AG10803 (cell line): ENCODE results near the gene CD80.
"Not testable (repeated sequence)": the region's sequence is repeated elsewhere in the genome, so short reads cannot be mapped to it uniquely, and the experiment has no call there.

Experiments used
- DNase-seq: peaks from one replicate; pipeline ENCODE4 v3.0.0; 2010; ENCODE audit warnings: low read depth
- H3K4me3 ChIP-seq: 2 replicates; pipeline ENCODE4 v1.5.1; 2011; ENCODE audit warnings: mild to moderate bottlenecking, low read length, control low read depth
- TF ChIP-seq, protein P1 (sequence below): conservative IDR thresholded peaks from 2 replicates; pipeline ENCODE4 v1.5.1; 2011; ENCODE audit warnings: mild to moderate bottlenecking, low read length, control low read depth, inconsistent platforms

CD80 gene

DNA sequence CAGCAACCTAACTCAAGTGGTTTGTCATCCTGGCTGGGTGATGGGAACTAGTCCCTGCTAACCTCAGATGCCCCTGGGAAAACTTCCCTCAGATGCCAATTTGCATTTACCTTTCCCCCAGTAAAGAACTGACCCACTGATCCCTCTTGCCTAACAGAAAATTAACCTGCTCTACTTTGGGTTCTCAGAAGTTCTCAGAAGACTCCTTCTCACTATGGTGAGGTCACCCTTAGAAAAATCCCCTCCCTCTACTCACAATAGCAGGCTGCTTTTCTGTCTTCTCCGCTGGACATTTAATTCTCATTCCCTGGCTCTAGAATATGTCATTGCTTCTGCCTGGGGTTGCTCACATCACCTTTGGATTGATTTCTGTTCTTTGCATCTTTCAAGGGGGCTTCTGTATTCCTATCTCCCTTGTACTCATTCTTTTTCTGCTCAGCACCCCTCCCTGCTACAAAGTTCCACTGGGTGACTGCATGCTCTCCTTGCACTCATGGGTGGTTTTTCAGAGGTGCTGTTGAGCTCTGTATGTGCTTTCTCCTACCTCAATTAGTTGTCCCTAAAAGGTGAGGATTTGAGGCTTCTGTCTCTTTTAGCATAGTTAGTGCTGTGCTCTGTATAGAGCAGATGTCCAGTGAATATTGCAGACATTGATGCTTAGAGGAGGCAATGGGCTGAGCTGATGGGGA is 39.1 kb upstream of the CD80 start:
- TF ChIP-seq, protein P1, sequence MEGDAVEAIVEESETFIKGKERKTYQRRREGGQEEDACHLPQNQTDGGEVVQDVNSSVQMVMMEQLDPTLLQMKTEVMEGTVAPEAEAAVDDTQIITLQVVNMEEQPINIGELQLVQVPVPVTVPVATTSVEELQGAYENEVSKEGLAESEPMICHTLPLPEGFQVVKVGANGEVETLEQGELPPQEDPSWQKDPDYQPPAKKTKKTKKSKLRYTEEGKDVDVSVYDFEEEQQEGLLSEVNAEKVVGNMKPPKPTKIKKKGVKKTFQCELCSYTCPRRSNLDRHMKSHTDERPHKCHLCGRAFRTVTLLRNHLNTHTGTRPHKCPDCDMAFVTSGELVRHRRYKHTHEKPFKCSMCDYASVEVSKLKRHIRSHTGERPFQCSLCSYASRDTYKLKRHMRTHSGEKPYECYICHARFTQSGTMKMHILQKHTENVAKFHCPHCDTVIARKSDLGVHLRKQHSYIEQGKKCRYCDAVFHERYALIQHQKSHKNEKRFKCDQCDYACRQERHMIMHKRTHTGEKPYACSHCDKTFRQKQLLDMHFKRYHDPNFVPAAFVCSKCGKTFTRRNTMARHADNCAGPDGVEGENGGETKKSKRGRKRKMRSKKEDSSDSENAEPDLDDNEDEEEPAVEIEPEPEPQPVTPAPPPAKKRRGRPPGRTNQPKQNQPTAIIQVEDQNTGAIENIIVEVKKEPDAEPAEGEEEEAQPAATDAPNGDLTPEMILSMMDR, result no peak
- H3K4me3 ChIP-seq, result no peak overlapping the region
- DNase-seq, result no peak

DNA sequence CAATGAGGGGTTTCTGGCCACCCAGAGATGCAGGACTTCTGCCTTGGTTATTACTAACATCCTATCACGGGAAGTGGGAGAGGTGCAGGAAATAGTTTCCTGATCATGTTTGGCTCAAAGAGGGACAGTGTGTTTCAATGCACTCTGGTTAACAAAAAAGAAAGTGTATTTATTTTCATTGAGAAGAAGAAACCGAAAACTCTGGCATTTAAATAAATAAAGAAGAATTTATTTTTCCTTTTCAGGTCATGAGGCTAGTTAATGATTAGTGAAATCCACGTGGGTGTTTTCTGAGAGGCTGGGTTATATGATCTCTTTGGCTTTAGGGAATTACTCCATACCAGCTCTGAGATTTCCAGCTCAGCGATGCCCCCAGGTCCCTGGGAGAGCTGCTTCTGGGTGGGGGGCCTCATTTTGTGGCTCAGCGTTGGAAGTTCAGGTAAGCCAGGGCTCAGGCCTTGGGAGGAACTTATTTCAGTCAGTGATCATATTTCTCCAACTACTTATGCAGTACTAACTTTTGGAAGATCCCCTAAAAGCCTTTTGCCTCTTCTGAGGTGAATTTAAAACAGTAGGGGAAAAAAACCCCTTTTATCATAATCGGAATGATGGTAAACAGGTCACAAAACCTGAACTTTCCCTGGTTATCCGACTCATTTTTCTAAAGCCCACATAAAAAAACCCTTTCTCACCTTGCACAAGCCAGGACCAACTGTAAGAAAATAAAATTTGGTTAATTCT is 38.3 kb upstream of the CD80 start, which contains the start of gene PLA1A:
Gene PLA1A (plus strand): TSS at position 338 of the 741 bp plus-strand sequence. CDS start 29 bp downstream, at position 367.
- DNase-seq, result no peak
- H3K4me3 ChIP-seq, result no peak within 1 kb of the TSS
- TF ChIP-seq, protein P1, result no peak

DNA sequence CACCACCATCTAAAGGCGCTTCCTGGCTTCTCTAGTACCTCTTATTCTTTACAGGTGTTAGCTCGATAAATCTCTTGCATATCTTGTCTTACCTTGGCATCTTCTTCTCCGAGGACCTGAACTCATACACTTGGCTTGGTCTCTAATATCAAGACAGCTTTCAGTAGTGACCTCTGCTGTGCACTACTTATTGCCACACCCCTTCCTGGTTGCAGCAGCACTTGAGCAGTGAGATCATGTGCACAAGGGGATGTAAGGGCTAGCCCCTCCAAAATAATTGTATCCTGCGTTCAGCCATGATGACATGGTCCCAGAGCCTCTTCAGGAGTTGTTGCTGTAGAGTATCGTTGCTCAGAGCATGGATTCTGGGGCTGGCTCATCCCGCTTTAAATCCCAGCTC is 37.0 kb upstream of the CD80 start:
- DNase-seq, result no peak
- H3K4me3 ChIP-seq, result no peak overlapping the region
- TF ChIP-seq, protein P1, result no peak

DNA sequence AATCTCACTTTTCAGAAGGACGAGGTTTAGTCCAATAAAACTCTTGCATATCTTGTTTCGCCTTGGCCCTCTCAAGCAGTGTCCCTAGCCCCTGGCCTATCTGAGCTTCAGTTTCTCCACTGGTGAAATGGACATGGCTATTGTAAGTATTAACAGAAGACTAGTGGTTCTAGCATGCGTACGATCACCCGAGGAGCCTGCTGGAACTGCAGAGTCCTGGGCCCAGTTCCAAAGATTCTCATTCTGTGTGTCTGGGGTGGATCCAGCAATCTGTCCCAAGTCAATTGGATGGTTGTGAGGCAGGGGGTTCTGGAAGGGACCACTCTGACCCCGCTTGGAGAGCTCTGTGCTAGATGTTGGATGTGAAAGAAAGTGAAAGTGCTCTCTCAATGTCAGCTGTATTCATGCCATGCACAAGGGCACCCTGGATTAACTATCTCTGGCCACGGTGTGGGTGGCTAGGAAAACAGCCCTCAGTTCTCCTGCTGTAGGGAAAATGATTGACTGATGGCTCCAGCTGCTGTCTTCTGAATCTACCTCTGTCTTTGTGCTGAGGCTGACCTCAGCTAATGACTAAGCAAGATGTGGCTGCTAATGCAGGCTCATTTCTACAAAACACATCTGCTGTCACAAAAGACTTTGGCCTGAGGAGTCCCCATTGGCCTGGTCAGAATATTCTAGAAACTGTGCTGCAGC is 36.4 kb upstream of the CD80 start:
- TF ChIP-seq, protein P1, result no peak
- DNase-seq, result no peak
- peak overlapping the region; percentile 43 for H3K4me3 ChIP-seq

DNA sequence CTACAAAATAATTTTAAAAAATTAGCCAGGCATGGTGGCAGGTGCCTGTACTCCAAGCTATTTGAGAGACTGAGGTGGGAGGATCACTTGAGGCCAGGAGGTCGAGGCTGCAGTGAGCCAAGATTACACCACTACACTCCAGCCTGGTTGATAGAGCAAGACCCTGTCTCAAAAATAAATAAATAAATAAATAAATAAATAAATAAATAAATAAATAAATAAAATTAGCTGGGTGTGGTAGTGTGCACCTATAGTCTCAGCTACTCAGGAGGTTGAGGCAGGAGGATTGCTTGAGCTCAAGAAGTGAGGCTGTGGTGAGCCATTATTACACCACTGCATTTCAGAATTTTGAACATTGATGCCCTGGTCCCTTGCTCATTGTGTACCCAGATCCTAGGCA is 35.5 kb upstream of the CD80 start:
- not testable (repeated sequence) for H3K4me3 ChIP-seq, DNase-seq

DNA sequence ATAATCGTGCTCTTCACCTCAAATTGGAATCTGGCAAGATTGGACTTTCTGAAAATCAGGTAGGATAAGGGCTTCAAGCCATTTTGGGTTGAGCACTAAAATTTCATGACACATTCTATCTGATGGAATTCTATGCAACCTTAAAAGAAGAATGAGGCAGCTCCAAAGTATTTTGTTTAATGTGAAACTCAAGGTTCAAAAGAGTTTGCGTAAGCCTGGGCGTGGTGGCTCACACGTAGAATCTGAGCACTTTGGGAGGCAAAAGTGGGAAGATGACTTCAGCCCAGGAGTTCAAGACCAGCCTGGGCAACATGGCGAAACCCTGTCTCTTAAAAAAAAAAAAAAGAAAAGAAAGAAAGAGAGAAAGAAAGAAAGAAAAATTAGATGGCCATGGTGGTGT is 34.7 kb upstream of the CD80 start:
- no peak for DNase-seq
- no peak overlapping the region for H3K4me3 ChIP-seq
- TF ChIP-seq, protein P1, result no peak

DNA sequence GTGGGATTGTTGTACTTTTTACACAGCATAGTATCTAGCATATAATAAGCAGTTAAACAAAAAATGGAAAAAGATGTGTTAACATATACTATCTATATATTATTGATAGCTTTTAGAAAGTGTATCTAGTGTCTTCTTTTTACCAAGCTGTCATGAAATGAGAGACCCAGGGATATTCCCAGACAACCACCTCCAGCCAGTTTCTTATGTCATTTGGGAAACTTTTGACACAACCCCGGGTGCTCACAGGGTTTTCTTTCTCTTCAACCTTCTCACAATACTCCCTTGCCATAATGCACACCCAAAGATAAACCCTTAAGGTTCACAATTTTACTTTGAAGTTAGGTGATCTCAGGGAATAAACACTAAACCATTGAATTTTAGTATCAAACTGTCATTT is 33.4 kb upstream of the CD80 start:
- TF ChIP-seq, protein P1, result no peak
- no peak for DNase-seq
- no peak overlapping the region for H3K4me3 ChIP-seq
